ENCODE measurements around the gene RNU4-1. TPM values are rescaled to one million over a fixed set of nuclear protein-coding genes. Genes with fewer than 3 reads are reported as not detected.

The RNU4-1 gene
- total and polyA plus RNA-seq, 2 of the 4 experiments (the other 2 are of a cell fraction): under 0.01 TPM; not detected in 1

DNA sequence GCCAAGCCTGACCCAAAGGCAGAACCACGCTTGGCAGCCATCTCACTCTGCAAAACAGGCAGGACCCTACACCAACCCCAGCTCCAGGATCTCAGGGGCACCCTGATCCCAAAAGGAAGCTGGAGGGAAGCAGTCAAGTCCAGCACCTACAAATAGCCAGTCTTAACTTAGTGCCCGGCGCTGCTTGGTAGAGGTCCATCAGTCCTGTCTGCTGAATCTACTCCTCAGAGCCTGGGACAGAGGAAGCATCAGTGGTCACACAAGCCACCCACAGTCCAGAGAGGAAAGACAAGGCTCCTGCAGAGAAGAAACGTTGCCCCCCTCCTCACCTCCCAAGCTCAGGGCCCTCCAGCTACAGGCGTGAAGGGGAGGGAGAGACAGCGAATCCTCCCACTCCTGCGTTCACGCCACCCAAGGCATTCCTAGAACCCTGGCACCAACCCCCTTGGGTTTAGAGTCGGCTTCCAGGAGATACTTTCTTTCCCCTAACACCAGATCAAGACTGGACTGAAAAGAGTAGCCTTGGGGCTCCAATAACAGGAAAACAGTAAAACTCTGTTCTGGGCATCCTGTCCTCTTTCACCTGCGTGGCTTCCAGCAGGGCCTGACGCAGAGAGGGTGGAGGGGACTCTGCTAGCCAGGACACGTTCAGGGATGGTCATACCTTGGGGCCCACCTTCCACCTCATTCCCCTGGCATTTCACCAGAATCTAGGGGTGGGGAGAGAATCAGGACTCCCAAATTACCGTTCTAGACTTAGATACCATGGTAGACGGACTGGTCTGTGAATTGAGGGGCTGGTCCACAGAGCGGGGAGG, 28.7 kb downstream of the RNU4-1 start:
- dilution Hi-C loops (cut with HindIII; ENCODE audit: low sequenced_read_pairs, unreplicated experiment) (no loop called here), in situ Hi-C loops (cut with MboI; ENCODE audit: low sequenced_read_pairs) (loop anchor here (5.0 kb wide), 1 partner anchor 37 kb away; no protein-coding TSS in a partner anchor), intact Hi-C loops (cut with micrococcal nuclease) (loop anchor here (2.0 kb wide), 1 partner anchor 63 kb away; the partner anchor contains the start of gene RPLP0)
- POLR2A ChIA-PET (ENCODE audit: unreplicated experiment): interaction anchor here (0.6 to 6.5 kb wide), 8 partner anchors 21 to 1893 kb away, joined by 3 to 39 read pairs (median 8); partner anchors contain the start of genes RNU4-2 and RPLP0
- Histone ChIP-seq H3K9me3 (ENCODE audit: control insufficient read depth, insufficient read depth, low read length) (no peaks in the 10 kb centered on the region), H3K36me3 (ENCODE audit: control insufficient read depth, insufficient read depth, low read length) (peaks cover 4% of the 10 kb centered on the region; the same call in 1 of the 2 replicates), H4K8ac (ENCODE audit: low read depth in 2 of 2, low read length in 2 of 2) (peak overlapping the region; percentile 44 to 72), H3K4me2 (ENCODE audit: low read depth, low read length) (peak overlapping the region; percentile 97), H4K20me1 (ENCODE audit: insufficient read depth, low read length) (peaks cover 54% of the 10 kb centered on the region), H4K91ac (ENCODE audit: insufficient read depth, low read depth, low read length) (peak overlapping the region; percentile 91), H4K5ac (ENCODE audit: low read depth, low read length) (peak overlapping the region; percentile 21), H3K18ac (ENCODE audit: low read depth, low read length) (peak overlapping the region; percentile 56), H2BK15ac (ENCODE audit: low read depth, low read length) (peak overlapping the region; percentile 88; the same call in 2 of the 3 replicates), H2AK5ac (ENCODE audit: low read depth, low read length) (peak overlapping the region; percentile 95), H3K4ac (ENCODE audit: low read depth, low read length) (peak overlapping the region; percentile 97), H3K14ac (replicated peaks; ENCODE audit: low read depth, low read length) (peak overlapping the region; percentile 97), H3K27me3 (ENCODE audit: control insufficient read depth, insufficient read depth, low read length) (no peaks in the 10 kb centered on the region), H3K27ac (ENCODE audit: insufficient read depth, low read length) (peak overlapping the region; percentile 97), H3K79me1 (ENCODE audit: low read depth in 1 of 2, low read length in 2 of 2) (peaks cover 2 to 43% of the 10 kb centered on the region in 2 experiments; a peak in 2 of 4 replicates), H2BK5ac (ENCODE audit: low read depth, low read length, poor library complexity, severe bottlenecking) (peak overlapping the region; percentile 92), H3K9ac (ENCODE audit: low read depth, low read length) (peak overlapping the region; percentile 96), H2AK9ac (replicated peaks; ENCODE audit: low read depth, low read length, poor library complexity) (peak overlapping the region; percentile 100), H3K9me1 (ENCODE audit: insufficient read depth, low read length) (peaks cover 29% of the 10 kb centered on the region), H3K4me1 (ENCODE audit: control insufficient read depth, insufficient read depth, low read length) (peaks cover 26% of the 10 kb centered on the region), H3K23ac (ENCODE audit: low read depth, low read length) (peak overlapping the region; percentile 95), H2BK20ac (ENCODE audit: low read depth, low read length) (0 out of 2 replicates have a peak overlapping the region, but pooled peaks have one; percentile 40), H2AFZ (replicated peaks; ENCODE audit: low read length, poor library complexity) (peak overlapping the region; percentile 54), H3K4me3 (ENCODE audit: insufficient read depth, low read depth, low read length) (peak overlapping the region; percentile 98), H3K56ac (ENCODE audit: extremely low read depth, insufficient read depth, low read length) (peak overlapping the region; percentile 67), H2BK120ac (ENCODE audit: low read depth, low read length) (peak overlapping the region; percentile 64)
- DNase-seq (no peak), ATAC-seq (ENCODE audit: low read depth) (peak; percentile 3; the same call in 1 of the 2 replicates)
- CTCF ChIA-PET: interaction anchor here (1.2 to 7.2 kb wide), 3 partner anchors 29 to 97 kb away, joined by 3 to 116 read pairs (median 10); no protein-coding TSS in a partner anchor
- TF ChIP-seq FOS (IDR thresholded peaks at IDR 0.05; ENCODE audit: low read depth, low read length): no peak
- TF ChIP-seq RFX5 (IDR thresholded peaks at IDR 0.05; ENCODE audit: low read depth, low read length): no peak
- TF ChIP-seq CHD1 (IDR thresholded peaks at IDR 0.05; ENCODE audit: low read depth, low read length): 0 out of 2 replicates have a peak, but pooled peaks have one; percentile 28
- 0 out of 2 replicates have a peak, but pooled peaks have one; percentile 8 for TF ChIP-seq MAZ (IDR thresholded peaks at IDR 0.05; ENCODE audit: borderline replicate concordance, low read depth, low read length)
- 0 out of 2 replicates have a peak, but pooled peaks have one; percentile 8 for TF ChIP-seq RAD21 (IDR thresholded peaks at IDR 0.05; ENCODE audit: low read length)
- WGBS, 2 experiments (ENCODE audit: extremely low coverage in 2 of 2, insufficient read length in 1 of 2): no CpG with 5 or more reads among the region's 15 CpGs
- BruUV-seq (replicated peaks): no TSS peak

Data from IMR-90 (cell line).